ENCODE data around the gene ZNRF3.

DNA sequence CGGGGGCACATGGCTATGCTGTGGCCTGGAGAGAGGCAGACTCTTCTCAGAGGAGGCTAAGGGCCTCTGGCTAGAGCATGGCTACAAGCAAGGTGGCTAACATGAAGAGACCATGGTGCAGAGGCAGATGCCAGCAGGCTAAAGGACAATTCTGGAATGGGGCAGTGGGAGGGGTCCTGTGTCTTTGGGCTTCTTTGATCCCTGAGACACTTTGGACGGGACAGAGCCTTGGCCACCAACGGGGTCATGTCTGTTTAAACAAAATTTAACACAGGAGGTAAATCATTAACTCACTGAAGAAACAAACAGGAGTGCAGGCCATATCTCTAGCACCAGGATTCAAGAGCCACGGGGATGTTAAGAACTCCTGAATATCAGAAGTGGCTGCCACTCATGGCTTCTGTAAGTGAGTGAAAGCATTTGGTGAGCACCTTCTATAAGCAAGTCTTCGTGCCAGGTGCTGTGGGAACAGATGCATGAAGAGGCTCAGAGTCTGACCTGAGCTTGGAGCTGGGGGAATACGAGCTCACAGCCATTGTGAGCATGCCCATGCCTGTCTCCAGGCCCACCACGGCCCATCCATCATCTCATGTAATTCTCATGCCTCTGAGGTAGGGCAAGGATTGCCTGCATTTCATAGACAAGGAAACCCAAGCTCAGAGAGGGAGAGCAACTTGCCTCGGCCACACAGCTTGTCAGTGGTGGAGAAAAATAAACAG, 18.3 kb upstream of the ZNRF3 start:
- no peak for TF ChIP-seq POLR2A (IDR thresholded peaks at IDR 0.05)
- TF ChIP-seq, protein P1, sequence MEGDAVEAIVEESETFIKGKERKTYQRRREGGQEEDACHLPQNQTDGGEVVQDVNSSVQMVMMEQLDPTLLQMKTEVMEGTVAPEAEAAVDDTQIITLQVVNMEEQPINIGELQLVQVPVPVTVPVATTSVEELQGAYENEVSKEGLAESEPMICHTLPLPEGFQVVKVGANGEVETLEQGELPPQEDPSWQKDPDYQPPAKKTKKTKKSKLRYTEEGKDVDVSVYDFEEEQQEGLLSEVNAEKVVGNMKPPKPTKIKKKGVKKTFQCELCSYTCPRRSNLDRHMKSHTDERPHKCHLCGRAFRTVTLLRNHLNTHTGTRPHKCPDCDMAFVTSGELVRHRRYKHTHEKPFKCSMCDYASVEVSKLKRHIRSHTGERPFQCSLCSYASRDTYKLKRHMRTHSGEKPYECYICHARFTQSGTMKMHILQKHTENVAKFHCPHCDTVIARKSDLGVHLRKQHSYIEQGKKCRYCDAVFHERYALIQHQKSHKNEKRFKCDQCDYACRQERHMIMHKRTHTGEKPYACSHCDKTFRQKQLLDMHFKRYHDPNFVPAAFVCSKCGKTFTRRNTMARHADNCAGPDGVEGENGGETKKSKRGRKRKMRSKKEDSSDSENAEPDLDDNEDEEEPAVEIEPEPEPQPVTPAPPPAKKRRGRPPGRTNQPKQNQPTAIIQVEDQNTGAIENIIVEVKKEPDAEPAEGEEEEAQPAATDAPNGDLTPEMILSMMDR (IDR thresholded peaks at IDR 0.05), result no peak

Data from upper lobe of left lung (tissue), 4 donors.